Keratinocyte (primary cell): Measurements from ENCODE around the gene VPS13D.

Source experiments
- EZH2 ChIP-seq: IDR thresholded peaks from one replicate; pipeline ENCODE4 v1.6.1; 2012; ENCODE audit warnings: inconsistent platforms, mild to moderate bottlenecking, low read length, moderate library complexity
- TF ChIP-seq, protein P1 (sequence below), 3 experiments: IDR thresholded peaks in 1 of 3; conservative IDR thresholded peaks in 1 of 3; optimal IDR thresholded peaks in 1 of 3; 2 replicates in 2 of 3; 3 replicates in 1 of 3; pipeline versions ENCODE3 to v1.5.1; 2011; ENCODE audit warnings: low read length in 3 of 3, mild to moderate bottlenecking in 3 of 3, moderate library complexity in 2 of 3, control low read depth in 1 of 3, inconsistent platforms in 1 of 3; ENCODE audit not compliant: insufficient read depth in 2 of 3; ENCODE audit errors: extremely low read depth in 1 of 3

DNA sequence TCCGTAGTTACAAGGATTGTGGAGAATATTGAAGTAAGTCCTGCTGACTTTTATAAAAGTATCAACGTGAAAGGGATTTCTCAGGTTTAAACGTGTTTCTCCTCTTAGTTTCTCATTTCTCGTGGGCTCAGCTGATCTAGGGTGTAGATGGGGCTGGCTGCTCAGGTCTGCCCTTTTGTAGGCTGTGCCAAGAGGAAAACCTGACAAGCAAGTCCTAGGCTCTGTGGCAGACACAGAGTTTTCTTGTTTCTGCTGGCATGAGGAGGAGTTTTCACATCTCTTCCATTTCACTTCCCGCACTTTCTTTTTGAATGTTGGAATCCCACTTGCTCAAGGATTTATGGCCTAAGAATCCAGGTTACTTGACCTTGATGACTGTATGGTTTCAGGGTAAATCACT lies 14.8 kb downstream of the VPS13D start:
- TF ChIP-seq, protein P1, sequence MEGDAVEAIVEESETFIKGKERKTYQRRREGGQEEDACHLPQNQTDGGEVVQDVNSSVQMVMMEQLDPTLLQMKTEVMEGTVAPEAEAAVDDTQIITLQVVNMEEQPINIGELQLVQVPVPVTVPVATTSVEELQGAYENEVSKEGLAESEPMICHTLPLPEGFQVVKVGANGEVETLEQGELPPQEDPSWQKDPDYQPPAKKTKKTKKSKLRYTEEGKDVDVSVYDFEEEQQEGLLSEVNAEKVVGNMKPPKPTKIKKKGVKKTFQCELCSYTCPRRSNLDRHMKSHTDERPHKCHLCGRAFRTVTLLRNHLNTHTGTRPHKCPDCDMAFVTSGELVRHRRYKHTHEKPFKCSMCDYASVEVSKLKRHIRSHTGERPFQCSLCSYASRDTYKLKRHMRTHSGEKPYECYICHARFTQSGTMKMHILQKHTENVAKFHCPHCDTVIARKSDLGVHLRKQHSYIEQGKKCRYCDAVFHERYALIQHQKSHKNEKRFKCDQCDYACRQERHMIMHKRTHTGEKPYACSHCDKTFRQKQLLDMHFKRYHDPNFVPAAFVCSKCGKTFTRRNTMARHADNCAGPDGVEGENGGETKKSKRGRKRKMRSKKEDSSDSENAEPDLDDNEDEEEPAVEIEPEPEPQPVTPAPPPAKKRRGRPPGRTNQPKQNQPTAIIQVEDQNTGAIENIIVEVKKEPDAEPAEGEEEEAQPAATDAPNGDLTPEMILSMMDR (optimal IDR thresholded peaks at IDR 0.05 in 1 of 3, IDR thresholded peaks at IDR 0.05 in 1 of 3, conservative IDR thresholded peaks at IDR 0.05 in 1 of 3; ENCODE audit: extremely low read depth in 1 of 3, insufficient read depth in 2 of 3, low read length in 3 of 3), result no peak
- TF ChIP-seq EZH2, result no peak
